ENCODE results near the gene CALN1.

CALN1 gene

GRCh38 chr7:72007018-72007417, 405.1 kb downstream of the CALN1 start:
- Histone ChIP-seq H3K18ac (ENCODE audit: low read length) (no peak overlapping the region), H3K27me3 (ENCODE audit: control insufficient read depth in 3 of 3, insufficient read depth in 3 of 3, low read depth in 1 of 3, low read length in 3 of 3) (no peaks in the 10 kb centered on the region), H3K23ac (ENCODE audit: low read depth, low read length, poor library complexity) (no peak overlapping the region), H4K8ac (ENCODE audit: low read depth, low read length) (no peak overlapping the region), H3K4me3 (ENCODE audit: low read length in 2 of 2) (no peak overlapping the region), H3K14ac (ENCODE audit: low read length) (no peak overlapping the region), H2BK15ac (ENCODE audit: low read length) (no peak overlapping the region), H3K4ac (ENCODE audit: low read length) (no peak overlapping the region), H3K79me1 (ENCODE audit: low read depth, low read length) (no peaks in the 10 kb centered on the region), H3K4me1 (ENCODE audit: control insufficient read depth in 2 of 2, insufficient read depth in 1 of 2, low read depth in 1 of 2, low read length in 2 of 2) (no peaks in the 10 kb centered on the region), H2BK5ac (ENCODE audit: low read length) (no peak overlapping the region), H4K91ac (ENCODE audit: low read depth, low read length, poor library complexity) (no peak overlapping the region), H2BK12ac (ENCODE audit: low read length) (no peak overlapping the region), H2AFZ (ENCODE audit: low read length) (no peak overlapping the region), H2AK5ac (ENCODE audit: low read depth, low read length) (no peak overlapping the region), H2BK120ac (ENCODE audit: low read depth, low read length) (no peak overlapping the region), H3K9ac (ENCODE audit: low read depth, low read length, poor library complexity) (no peak overlapping the region), H3K27ac (replicated peaks; ENCODE audit: low read length) (no peak overlapping the region), H3K9me3 (replicated peaks in 1 of 2; ENCODE audit: control insufficient read depth in 2 of 2, insufficient read depth in 1 of 2, low read depth in 1 of 2, low read length in 2 of 2) (no peaks in the 10 kb centered on the region), H3K4me2 (ENCODE audit: insufficient read depth, low read length, poor library complexity, severe bottlenecking) (no peak overlapping the region), H3K36me3 (replicated peaks in 1 of 2; ENCODE audit: control insufficient read depth in 2 of 2, insufficient read depth in 2 of 2, low read length in 2 of 2) (no peaks in the 10 kb centered on the region)
- no CpG with 5 or more reads among the region's 10 CpGs for WGBS, 2 donors (ENCODE audit: extremely low coverage in 2 of 2, insufficient read length in 2 of 2, insufficient replicate concordance in 1 of 2)
- DNase-seq (ENCODE audit: low spot score): no peak

DNA sequence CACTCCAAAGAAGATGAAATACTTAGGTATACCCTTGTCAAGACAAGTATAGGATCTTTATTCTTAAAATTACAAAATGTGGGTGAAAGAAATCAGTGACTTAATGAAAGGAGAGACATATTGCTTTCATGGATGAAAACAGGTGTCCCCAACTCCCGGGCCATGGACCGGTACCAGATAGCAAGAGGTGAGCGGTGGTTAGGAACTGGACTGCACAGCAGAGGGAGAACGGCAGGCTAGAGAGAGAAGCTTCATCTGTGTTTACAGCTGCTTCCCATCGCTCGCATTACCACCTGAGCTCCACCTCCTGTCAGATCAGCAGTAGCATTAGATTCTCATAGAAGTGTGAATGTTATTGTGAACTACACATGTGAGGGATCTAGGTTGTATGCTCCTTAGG, 408.9 kb downstream of the CALN1 start:
- no peak overlapping the region for H3K27ac ChIP-seq (replicated peaks; ENCODE audit: low read length)
- no peak overlapping the region for H2BK12ac ChIP-seq (ENCODE audit: low read length)
- H4K8ac ChIP-seq (ENCODE audit: low read depth, low read length): no peak overlapping the region
- H3K9me3 ChIP-seq (replicated peaks in 1 of 2; ENCODE audit: control insufficient read depth in 2 of 2, insufficient read depth in 1 of 2, low read depth in 1 of 2, low read length in 2 of 2): no peaks in the 10 kb centered on the region
- no peak overlapping the region for H4K91ac ChIP-seq (ENCODE audit: low read depth, low read length, poor library complexity)
- no peak overlapping the region for H3K4me2 ChIP-seq (ENCODE audit: insufficient read depth, low read length, poor library complexity, severe bottlenecking)
- H2BK120ac ChIP-seq (ENCODE audit: low read depth, low read length): no peak overlapping the region
- DNase-seq (ENCODE audit: low spot score): no peak
- no CpG with 5 or more reads among the region's 6 CpGs for WGBS, 2 donors (ENCODE audit: extremely low coverage in 2 of 2, insufficient read length in 2 of 2, insufficient replicate concordance in 1 of 2)
- no peak overlapping the region for H3K4ac ChIP-seq (ENCODE audit: low read length)
- H3K79me1 ChIP-seq (ENCODE audit: low read depth, low read length): no peaks in the 10 kb centered on the region
- H3K36me3 ChIP-seq (replicated peaks in 1 of 2; ENCODE audit: control insufficient read depth in 2 of 2, insufficient read depth in 2 of 2, low read length in 2 of 2): no peaks in the 10 kb centered on the region
- no peaks in the 10 kb centered on the region for H3K27me3 ChIP-seq (ENCODE audit: control insufficient read depth in 3 of 3, insufficient read depth in 3 of 3, low read depth in 1 of 3, low read length in 3 of 3)
- H3K4me1 ChIP-seq (ENCODE audit: control insufficient read depth in 2 of 2, insufficient read depth in 1 of 2, low read depth in 1 of 2, low read length in 2 of 2): no peaks in the 10 kb centered on the region
- H3K9ac ChIP-seq (ENCODE audit: low read depth, low read length, poor library complexity): no peak overlapping the region
- no peak overlapping the region for H2BK15ac ChIP-seq (ENCODE audit: low read length)
- H3K18ac ChIP-seq (ENCODE audit: low read length): no peak overlapping the region
- no peak overlapping the region for H3K4me3 ChIP-seq (ENCODE audit: low read length in 2 of 2)
- H2AK5ac ChIP-seq (ENCODE audit: low read depth, low read length): no peak overlapping the region
- no peak overlapping the region for H2BK5ac ChIP-seq (ENCODE audit: low read length)
- H2AFZ ChIP-seq (ENCODE audit: low read length): no peak overlapping the region
- no peak overlapping the region for H3K14ac ChIP-seq (ENCODE audit: low read length)
- no peak overlapping the region for H3K23ac ChIP-seq (ENCODE audit: low read depth, low read length, poor library complexity)

DNA sequence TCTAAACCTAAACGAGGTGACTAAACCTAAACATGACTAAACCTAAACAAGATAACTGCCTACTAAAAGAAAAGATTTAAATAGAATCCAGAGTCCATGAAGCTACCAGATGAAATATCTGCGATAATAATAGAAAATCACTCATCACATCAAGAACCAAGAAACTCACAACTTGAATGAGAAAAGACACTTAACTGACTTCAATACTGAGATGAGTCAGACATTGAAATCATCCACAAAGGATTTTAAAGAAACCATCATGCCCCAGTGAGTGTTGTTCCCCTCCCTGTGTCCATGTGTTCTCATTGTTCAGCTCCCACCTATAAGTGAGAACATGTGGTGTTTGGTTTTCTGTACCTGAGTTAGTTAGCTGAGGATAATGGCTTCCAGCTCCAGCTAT, 416.0 kb downstream of the CALN1 start:
- WGBS, 2 donors (ENCODE audit: extremely low coverage in 2 of 2, insufficient read length in 2 of 2, insufficient replicate concordance in 1 of 2): no CpG with 5 or more reads among the region's 2 CpGs
- H3K18ac ChIP-seq (ENCODE audit: low read length): no peak overlapping the region
- H3K4me2 ChIP-seq (ENCODE audit: insufficient read depth, low read length, poor library complexity, severe bottlenecking): no peak overlapping the region
- H4K91ac ChIP-seq (ENCODE audit: low read depth, low read length, poor library complexity): no peak overlapping the region
- H3K9me3 ChIP-seq (replicated peaks in 1 of 2; ENCODE audit: control insufficient read depth in 2 of 2, insufficient read depth in 1 of 2, low read depth in 1 of 2, low read length in 2 of 2): no peaks in the 10 kb centered on the region
- no peaks in the 10 kb centered on the region for H3K27me3 ChIP-seq (ENCODE audit: control insufficient read depth in 3 of 3, insufficient read depth in 3 of 3, low read depth in 1 of 3, low read length in 3 of 3)
- no peaks in the 10 kb centered on the region for H3K79me1 ChIP-seq (ENCODE audit: low read depth, low read length)
- no peak overlapping the region for H2BK5ac ChIP-seq (ENCODE audit: low read length)
- no peak for DNase-seq (ENCODE audit: low spot score)
- no peak overlapping the region for H2AFZ ChIP-seq (ENCODE audit: low read length)
- no peak overlapping the region for H2BK120ac ChIP-seq (ENCODE audit: low read depth, low read length)
- H3K36me3 ChIP-seq (replicated peaks in 1 of 2; ENCODE audit: control insufficient read depth in 2 of 2, insufficient read depth in 2 of 2, low read length in 2 of 2): no peaks in the 10 kb centered on the region
- no peak overlapping the region for H4K8ac ChIP-seq (ENCODE audit: low read depth, low read length)
- H2BK15ac ChIP-seq (ENCODE audit: low read length): no peak overlapping the region
- H3K4me3 ChIP-seq (ENCODE audit: low read length in 2 of 2): no peak overlapping the region
- no peak overlapping the region for H3K23ac ChIP-seq (ENCODE audit: low read depth, low read length, poor library complexity)
- H3K4ac ChIP-seq (ENCODE audit: low read length): no peak overlapping the region
- no peak overlapping the region for H3K14ac ChIP-seq (ENCODE audit: low read length)
- no peak overlapping the region for H3K9ac ChIP-seq (ENCODE audit: low read depth, low read length, poor library complexity)
- no peaks in the 10 kb centered on the region for H3K4me1 ChIP-seq (ENCODE audit: control insufficient read depth in 2 of 2, insufficient read depth in 1 of 2, low read depth in 1 of 2, low read length in 2 of 2)
- H2BK12ac ChIP-seq (ENCODE audit: low read length): no peak overlapping the region
- H2AK5ac ChIP-seq (ENCODE audit: low read depth, low read length): no peak overlapping the region
- no peak overlapping the region for H3K27ac ChIP-seq (replicated peaks; ENCODE audit: low read length)

DNA sequence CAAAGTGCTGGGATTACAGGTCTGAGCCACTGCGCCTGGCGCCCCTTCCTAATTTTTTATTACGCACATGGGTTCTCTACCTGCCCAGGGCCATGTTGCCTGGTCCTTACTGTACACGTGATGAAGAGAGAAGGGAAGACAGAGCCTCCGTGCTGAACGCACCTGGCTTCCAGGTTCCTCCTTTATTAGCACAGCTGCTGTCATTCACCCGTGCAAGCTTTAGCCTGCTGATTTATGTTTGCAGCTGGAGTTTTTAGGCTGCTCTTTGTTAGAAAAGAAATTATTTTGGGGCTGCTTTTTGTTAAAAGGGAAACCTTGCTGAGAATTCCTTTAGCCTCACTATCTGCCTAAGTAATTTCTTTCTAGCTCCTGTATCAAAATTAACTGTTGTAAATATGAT, 417.0 kb downstream of the CALN1 start:
- H3K27ac ChIP-seq (replicated peaks; ENCODE audit: low read length): no peak overlapping the region
- H2AK5ac ChIP-seq (ENCODE audit: low read depth, low read length): no peak overlapping the region
- H3K4me3 ChIP-seq (ENCODE audit: low read length in 2 of 2): no peak overlapping the region
- no peak overlapping the region for H3K14ac ChIP-seq (ENCODE audit: low read length)
- no peak overlapping the region for H3K4me2 ChIP-seq (ENCODE audit: insufficient read depth, low read length, poor library complexity, severe bottlenecking)
- no peak overlapping the region for H2AFZ ChIP-seq (ENCODE audit: low read length)
- DNase-seq (ENCODE audit: low spot score): no peak
- H3K36me3 ChIP-seq (replicated peaks in 1 of 2; ENCODE audit: control insufficient read depth in 2 of 2, insufficient read depth in 2 of 2, low read length in 2 of 2): no peaks in the 10 kb centered on the region
- no peak overlapping the region for H3K4ac ChIP-seq (ENCODE audit: low read length)
- no peaks in the 10 kb centered on the region for H3K9me3 ChIP-seq (replicated peaks in 1 of 2; ENCODE audit: control insufficient read depth in 2 of 2, insufficient read depth in 1 of 2, low read depth in 1 of 2, low read length in 2 of 2)
- H3K9ac ChIP-seq (ENCODE audit: low read depth, low read length, poor library complexity): no peak overlapping the region
- H2BK5ac ChIP-seq (ENCODE audit: low read length): no peak overlapping the region
- H4K91ac ChIP-seq (ENCODE audit: low read depth, low read length, poor library complexity): no peak overlapping the region
- no peak overlapping the region for H2BK15ac ChIP-seq (ENCODE audit: low read length)
- H3K27me3 ChIP-seq (ENCODE audit: control insufficient read depth in 3 of 3, insufficient read depth in 3 of 3, low read depth in 1 of 3, low read length in 3 of 3): no peaks in the 10 kb centered on the region
- H3K18ac ChIP-seq (ENCODE audit: low read length): no peak overlapping the region
- no CpG with 5 or more reads among the region's 7 CpGs for WGBS, 2 donors (ENCODE audit: extremely low coverage in 2 of 2, insufficient read length in 2 of 2, insufficient replicate concordance in 1 of 2)
- H3K79me1 ChIP-seq (ENCODE audit: low read depth, low read length): no peaks in the 10 kb centered on the region
- no peak overlapping the region for H3K23ac ChIP-seq (ENCODE audit: low read depth, low read length, poor library complexity)
- no peak overlapping the region for H4K8ac ChIP-seq (ENCODE audit: low read depth, low read length)
- H3K4me1 ChIP-seq (ENCODE audit: control insufficient read depth in 2 of 2, insufficient read depth in 1 of 2, low read depth in 1 of 2, low read length in 2 of 2): no peaks in the 10 kb centered on the region
- no peak overlapping the region for H2BK120ac ChIP-seq (ENCODE audit: low read depth, low read length)
- H2BK12ac ChIP-seq (ENCODE audit: low read length): no peak overlapping the region
